ENCODE measurements around the gene RTRAF. TPM values are rescaled to one million over a fixed set of nuclear protein-coding genes. Genes with fewer than 3 reads are reported as not detected.

The RTRAF gene
- total RNA-seq, 1 donor from 2014 or later: 119 TPM

- no peak for DNase-seq (ENCODE audit: low read depth)
- Histone ChIP-seq H3K36me3 (ENCODE audit: control insufficient read depth, insufficient read depth, low read length) (no peaks in the 10 kb centered on the region), H3K4me3 (ENCODE audit: low read depth, low read length) (no peak overlapping the region)
Observed at GRCh38 chr14:51954031-51954430, 35.3 kb upstream of the RTRAF start.

GRCh38 chr14:51954657-51955056 lies 34.7 kb upstream of the RTRAF start:
- H3K27me3 ChIP-seq (ENCODE audit: control insufficient read depth, insufficient read depth, low read length): no peaks in the 10 kb centered on the region
- H3K4me3 ChIP-seq (ENCODE audit: low read depth, low read length): no peak overlapping the region
- TF ChIP-seq CTCF (IDR thresholded peaks at IDR 0.05; ENCODE audit: insufficient read depth, low read length, poor library complexity, severe bottlenecking): no peak
- no peak for DNase-seq (ENCODE audit: low read depth)
- H3K36me3 ChIP-seq (ENCODE audit: control insufficient read depth, insufficient read depth, low read length): no peaks in the 10 kb centered on the region

More at GRCh38 chr14:51954031-51954430, 35.3 kb upstream of the RTRAF start:
- no peaks in the 10 kb centered on the region for H3K27me3 ChIP-seq (ENCODE audit: control insufficient read depth, insufficient read depth, low read length)
- TF ChIP-seq CTCF (IDR thresholded peaks at IDR 0.05; ENCODE audit: insufficient read depth, low read length, poor library complexity, severe bottlenecking): no peak

GRCh38 chr14:51957950-51958349 lies 31.4 kb upstream of the RTRAF start:
- DNase-seq (ENCODE audit: low read depth): no peak
- Histone ChIP-seq H3K27me3 (ENCODE audit: control insufficient read depth, insufficient read depth, low read length) (no peaks in the 10 kb centered on the region), H3K4me3 (ENCODE audit: low read depth, low read length) (no peak overlapping the region), H3K36me3 (ENCODE audit: control insufficient read depth, insufficient read depth, low read length) (no peaks in the 10 kb centered on the region)
- TF ChIP-seq CTCF (IDR thresholded peaks at IDR 0.05; ENCODE audit: insufficient read depth, low read length, poor library complexity, severe bottlenecking): no peak

GRCh38 chr14:51959928-51960327 lies 29.4 kb upstream of the RTRAF start:
- no peak for DNase-seq (ENCODE audit: low read depth)
- Histone ChIP-seq H3K36me3 (ENCODE audit: control insufficient read depth, insufficient read depth, low read length) (no peaks in the 10 kb centered on the region), H3K4me3 (ENCODE audit: low read depth, low read length) (no peak overlapping the region), H3K27me3 (ENCODE audit: control insufficient read depth, insufficient read depth, low read length) (no peaks in the 10 kb centered on the region)
- no peak for TF ChIP-seq CTCF (IDR thresholded peaks at IDR 0.05; ENCODE audit: insufficient read depth, low read length, poor library complexity, severe bottlenecking)

GRCh38 chr14:51960866-51961265 lies 28.5 kb upstream of the RTRAF start:
- H3K36me3 ChIP-seq (ENCODE audit: control insufficient read depth, insufficient read depth, low read length): no peaks in the 10 kb centered on the region
- TF ChIP-seq CTCF (IDR thresholded peaks at IDR 0.05; ENCODE audit: insufficient read depth, low read length, poor library complexity, severe bottlenecking): no peak

GRCh38 chr14:51962711-51963110 lies 26.6 kb upstream of the RTRAF start:
- no peak for DNase-seq (ENCODE audit: low read depth)

More at GRCh38 chr14:51960866-51961265, 28.5 kb upstream of the RTRAF start:
- no peak for DNase-seq (ENCODE audit: low read depth)
- H3K27me3 ChIP-seq (ENCODE audit: control insufficient read depth, insufficient read depth, low read length): no peaks in the 10 kb centered on the region
- H3K4me3 ChIP-seq (ENCODE audit: low read depth, low read length): no peak overlapping the region

More at GRCh38 chr14:51962711-51963110, 26.6 kb upstream of the RTRAF start:
- Histone ChIP-seq H3K36me3 (ENCODE audit: control insufficient read depth, insufficient read depth, low read length) (no peaks in the 10 kb centered on the region), H3K4me3 (ENCODE audit: low read depth, low read length) (no peak overlapping the region), H3K27me3 (ENCODE audit: control insufficient read depth, insufficient read depth, low read length) (no peaks in the 10 kb centered on the region)
- no peak for TF ChIP-seq CTCF (IDR thresholded peaks at IDR 0.05; ENCODE audit: insufficient read depth, low read length, poor library complexity, severe bottlenecking)

All from kidney epithelial cell (primary cell).